Activated CD4-positive, alpha-beta T cell treated with anti-CD3 and anti-CD28 coated beads for 48 hours (primary cell): Measurements from ENCODE around the gene TOP1.
"Not testable (repeated sequence)": the region's sequence is repeated elsewhere in the genome, so short reads cannot be mapped to it uniquely, and the experiment has no call there.

Experiments
- DNase-seq: peaks from one replicate; pipeline ENCODE4 v3.0.0-alpha.2; 2020

The TOP1 gene

GRCh38 chr20:41095110-41095969 lies 66.7 kb downstream of the TOP1 start:
- DNase-seq: peak; percentile 63

- no peak for DNase-seq
Measured at GRCh38 chr20:41098703-41099250, 70.2 kb downstream of the TOP1 start.

- no peak for DNase-seq
Measured at GRCh38 chr20:41100001-41100480, 71.4 kb downstream of the TOP1 start.

GRCh38 chr20:41101660-41102059 lies 73.0 kb downstream of the TOP1 start:
- no peak for DNase-seq

- DNase-seq: no peak
Measured at GRCh38 chr20:41108531-41108930, 79.9 kb downstream of the TOP1 start.

- no peak for DNase-seq
Measured at GRCh38 chr20:41110012-41110411, 81.4 kb downstream of the TOP1 start.

- DNase-seq: no peak
Measured at GRCh38 chr20:41110930-41111577, 82.4 kb downstream of the TOP1 start.

- DNase-seq: no peak
Measured at GRCh38 chr20:41111578-41111951, 82.9 kb downstream of the TOP1 start.

- no peak for DNase-seq
Measured at GRCh38 chr20:41116282-41116956, 87.8 kb downstream of the TOP1 start.

GRCh38 chr20:41118159-41118558 lies 89.5 kb downstream of the TOP1 start:
- DNase-seq: not testable (repeated sequence)

GRCh38 chr20:41118632-41119031 lies 90.0 kb downstream of the TOP1 start:
- DNase-seq: no peak

- no peak for DNase-seq
Measured at GRCh38 chr20:41119614-41120561, 91.3 kb downstream of the TOP1 start.

- no peak for DNase-seq
Measured at GRCh38 chr20:41121399-41121798, 92.8 kb downstream of the TOP1 start.

GRCh38 chr20:41123631-41124030 lies 95.0 kb downstream of the TOP1 start:
- DNase-seq: no peak

GRCh38 chr20:41124451-41125094 lies 96.0 kb downstream of the TOP1 start:
- DNase-seq: no peak

- no peak for DNase-seq
Measured at GRCh38 chr20:41125530-41126457, 97.2 kb downstream of the TOP1 start.

GRCh38 chr20:41126719-41127118 lies 98.1 kb downstream of the TOP1 start:
- DNase-seq: no peak

- not testable (repeated sequence) for DNase-seq
Measured at GRCh38 chr20:41128317-41128716, 99.7 kb downstream of the TOP1 start.

- no peak for DNase-seq
Measured at GRCh38 chr20:41131594-41132387, 103.2 kb downstream of the TOP1 start.

GRCh38 chr20:41132388-41132775 lies 103.8 kb downstream of the TOP1 start:
- DNase-seq: not testable (repeated sequence)
